ENCODE results near the gene SYPL1.
A peak's percentile ranks its signal among the peaks of the same experiment; 100 is the strongest.

Gene SYPL1

GRCh38 chr7:106058928-106059324 lies 53.2 kb downstream of the SYPL1 start:
- Mint-ChIP-seq H3K27me3 (no peaks in the 10 kb centered on the region), H3K27ac (peak overlapping the region; percentile 86), H3K4me1 (peaks cover 75% of the 10 kb centered on the region), H3K4me3 (no peak overlapping the region), H3K9me3 (no peaks in the 10 kb centered on the region), H3K36me3 (no peaks in the 10 kb centered on the region)
- no peak for ATAC-seq

- Mint-ChIP-seq H3K4me1 (peaks cover 75% of the 10 kb centered on the region), H3K36me3 (no peaks in the 10 kb centered on the region), H3K4me3 (peak overlapping the region; percentile 15), H3K27me3 (no peaks in the 10 kb centered on the region), H3K27ac (peak overlapping the region; percentile 86), H3K9me3 (no peaks in the 10 kb centered on the region)
- peak; percentile 91 for ATAC-seq
These were observed 53.9 kb downstream of the SYPL1 start for GRCh38 chr7:106057962-106058927.

GRCh38 chr7:106057204-106057961 lies 54.7 kb downstream of the SYPL1 start:
- H3K36me3 Mint-ChIP-seq, result no peaks in the 10 kb centered on the region
- peak overlapping the region; percentile 56 for H3K4me3 Mint-ChIP-seq
- H3K27me3 Mint-ChIP-seq, result no peaks in the 10 kb centered on the region
- no peaks in the 10 kb centered on the region for H3K9me3 Mint-ChIP-seq
- ATAC-seq, result peak; percentile 2
- peaks cover 70% of the 10 kb centered on the region for H3K4me1 Mint-ChIP-seq
- peak overlapping the region; percentile 86 for H3K27ac Mint-ChIP-seq

- H3K4me3 Mint-ChIP-seq, result peak overlapping the region; percentile 56
- peak overlapping the region; percentile 86 for H3K27ac Mint-ChIP-seq
- no peaks in the 10 kb centered on the region for H3K9me3 Mint-ChIP-seq
- no peaks in the 10 kb centered on the region for H3K36me3 Mint-ChIP-seq
- H3K27me3 Mint-ChIP-seq, result no peaks in the 10 kb centered on the region
- H3K4me1 Mint-ChIP-seq, result peaks cover 70% of the 10 kb centered on the region
- ATAC-seq, result peak; percentile 74
These were observed 55.5 kb downstream of the SYPL1 start for GRCh38 chr7:106056513-106057203.

GRCh38 chr7:106054971-106055532 lies 57.1 kb downstream of the SYPL1 start:
- Mint-ChIP-seq H3K27ac (no peak overlapping the region), H3K4me3 (no peak overlapping the region), H3K36me3 (no peaks in the 10 kb centered on the region), H3K4me1 (peaks cover 62% of the 10 kb centered on the region), H3K27me3 (no peaks in the 10 kb centered on the region), H3K9me3 (no peaks in the 10 kb centered on the region)
- ATAC-seq, result no peak

GRCh38 chr7:106054156-106054910 lies 57.8 kb downstream of the SYPL1 start:
- Mint-ChIP-seq H3K9me3 (no peaks in the 10 kb centered on the region), H3K4me1 (peaks cover 62% of the 10 kb centered on the region), H3K36me3 (no peaks in the 10 kb centered on the region), H3K27ac (peak overlapping the region; percentile 63), H3K27me3 (no peaks in the 10 kb centered on the region), H3K4me3 (no peak overlapping the region)
- no peak for ATAC-seq

- Mint-ChIP-seq H3K27me3 (no peaks in the 10 kb centered on the region), H3K27ac (peak overlapping the region; percentile 63), H3K4me3 (no peak overlapping the region), H3K9me3 (no peaks in the 10 kb centered on the region), H3K4me1 (peaks cover 62% of the 10 kb centered on the region), H3K36me3 (no peaks in the 10 kb centered on the region)
- ATAC-seq, result no peak
These were observed 59.0 kb downstream of the SYPL1 start for GRCh38 chr7:106053109-106053508.

- H3K27ac Mint-ChIP-seq, result peak overlapping the region; percentile 32
- H3K27me3 Mint-ChIP-seq, result no peaks in the 10 kb centered on the region
- peaks cover 61% of the 10 kb centered on the region for H3K4me1 Mint-ChIP-seq
- H3K4me3 Mint-ChIP-seq, result no peak overlapping the region
- no peaks in the 10 kb centered on the region for H3K9me3 Mint-ChIP-seq
- no peak for ATAC-seq
- H3K36me3 Mint-ChIP-seq, result no peaks in the 10 kb centered on the region
These were observed 59.4 kb downstream of the SYPL1 start for GRCh38 chr7:106052681-106053080.

- Mint-ChIP-seq H3K27ac (peak overlapping the region; percentile 76), H3K27me3 (no peaks in the 10 kb centered on the region), H3K9me3 (no peaks in the 10 kb centered on the region), H3K36me3 (no peaks in the 10 kb centered on the region), H3K4me3 (no peak overlapping the region), H3K4me1 (peaks cover 49% of the 10 kb centered on the region)
- no peak for ATAC-seq
These were observed 61.4 kb downstream of the SYPL1 start for GRCh38 chr7:106050746-106051117.

- no peaks in the 10 kb centered on the region for H3K36me3 Mint-ChIP-seq
- ATAC-seq, result no peak
- H3K4me1 Mint-ChIP-seq, result peaks cover 49% of the 10 kb centered on the region
- no peaks in the 10 kb centered on the region for H3K9me3 Mint-ChIP-seq
- no peaks in the 10 kb centered on the region for H3K27me3 Mint-ChIP-seq
- H3K27ac Mint-ChIP-seq, result peak overlapping the region; percentile 76
- H3K4me3 Mint-ChIP-seq, result no peak overlapping the region
These were observed 61.9 kb downstream of the SYPL1 start for GRCh38 chr7:106050002-106050745.

GRCh38 chr7:106049139-106049752 lies 62.9 kb downstream of the SYPL1 start:
- ATAC-seq, result peak; percentile 93
- Mint-ChIP-seq H3K9me3 (no peaks in the 10 kb centered on the region), H3K36me3 (no peaks in the 10 kb centered on the region), H3K4me3 (peak overlapping the region; percentile 13), H3K27ac (peak overlapping the region; percentile 76), H3K4me1 (peaks cover 49% of the 10 kb centered on the region), H3K27me3 (no peaks in the 10 kb centered on the region)

- no peaks in the 10 kb centered on the region for H3K36me3 Mint-ChIP-seq
These were observed 63.4 kb downstream of the SYPL1 start for GRCh38 chr7:106048706-106049020.

GRCh38 chr7:106047818-106048705 lies 64.0 kb downstream of the SYPL1 start:
- Mint-ChIP-seq H3K4me1 (peaks cover 40% of the 10 kb centered on the region), H3K36me3 (no peaks in the 10 kb centered on the region), H3K9me3 (no peaks in the 10 kb centered on the region), H3K4me3 (no peak overlapping the region), H3K27ac (peak overlapping the region; percentile 76), H3K27me3 (no peaks in the 10 kb centered on the region)
- no peak for ATAC-seq

More at GRCh38 chr7:106048706-106049020, 63.4 kb downstream of the SYPL1 start:
- Mint-ChIP-seq H3K9me3 (no peaks in the 10 kb centered on the region), H3K4me1 (peaks cover 45% of the 10 kb centered on the region), H3K4me3 (no peak overlapping the region), H3K27ac (peak overlapping the region; percentile 76), H3K27me3 (no peaks in the 10 kb centered on the region)
- peak; percentile 25 for ATAC-seq

Data from stimulated activated memory B cell treated with anti-CD40 and anti-IgM and Interleukin-4, amounts not matched to agents 10 μg/mL and 1 μg/mL and 100 μg/mL, for 72 hours (primary cell).